HG03342 (cell line): Measurements from ENCODE around the gene COA3.

ENCODE experiments used
- ATAC-seq: cut with Tn5 transposase; IDR thresholded peaks from one replicate; pipeline ENCODE4 v1.9.1; 2021; ENCODE audit warnings: mild to moderate bottlenecking, moderate library complexity; ENCODE audit not compliant: unreplicated experiment

The COA3 gene, protein sequence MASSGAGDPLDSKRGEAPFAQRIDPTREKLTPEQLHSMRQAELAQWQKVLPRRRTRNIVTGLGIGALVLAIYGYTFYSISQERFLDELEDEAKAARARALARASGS

DNA sequence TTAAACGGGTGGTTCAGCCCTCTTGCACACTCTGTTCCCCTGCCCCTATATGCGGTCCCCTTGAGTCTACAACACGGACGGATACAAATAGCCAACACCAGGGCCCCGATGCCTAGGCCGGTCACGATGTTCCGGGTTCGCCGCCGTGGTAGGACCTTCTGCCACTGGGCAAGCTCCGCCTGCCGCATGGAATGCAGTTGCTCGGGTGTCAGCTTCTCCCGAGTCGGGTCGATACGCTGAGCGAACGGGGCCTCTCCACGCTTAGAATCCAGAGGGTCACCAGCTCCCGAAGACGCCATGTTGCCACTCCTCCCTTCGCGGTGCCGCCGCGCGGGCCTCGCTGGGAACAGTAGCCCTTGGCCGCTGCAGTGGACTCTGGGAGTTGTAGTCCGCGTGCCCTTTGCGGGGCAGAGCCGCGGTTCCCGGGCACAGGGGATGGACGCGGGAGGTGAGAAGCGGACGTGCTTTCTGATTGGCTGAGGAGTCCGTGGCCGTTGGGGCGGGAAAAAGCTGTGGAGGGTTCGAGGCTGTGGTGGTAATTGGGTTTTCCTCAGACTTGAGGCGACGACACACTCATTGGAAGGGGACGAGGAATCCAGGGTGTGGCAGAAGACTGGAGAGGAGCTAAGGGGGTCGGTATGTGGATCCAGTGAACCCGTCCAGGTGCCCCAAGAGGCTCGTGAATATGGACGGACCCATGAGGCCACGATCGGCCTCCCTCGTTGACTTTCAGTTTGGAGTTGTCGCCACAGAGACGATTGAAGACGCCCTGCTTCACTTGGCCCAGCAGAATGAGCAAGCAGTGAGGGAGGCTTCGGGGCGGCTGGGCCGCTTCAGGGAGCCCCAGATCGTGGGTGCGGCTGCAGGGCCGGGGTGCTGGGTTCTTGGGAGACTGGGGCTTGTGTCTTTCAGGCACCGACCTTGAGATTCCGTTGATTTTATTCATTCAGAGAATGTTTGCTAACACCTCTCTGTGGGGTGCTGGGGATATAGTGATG is at the start of gene COA3, which contains the start of gene CNTD1:
TSS of gene COA3 (minus strand) at position 322 of the 998 bp plus-strand sequence. CDS start at position 299, 23 bp downstream.
TSS of gene CNTD1 (plus strand) at position 479 of the 998 bp plus-strand sequence. CDS start at position 686, 207 bp downstream.
- peak; percentile 66 for ATAC-seq

GRCh38 chr17:42848093-42848492 is 49.6 kb upstream of the COA3 start:
- no peak for ATAC-seq

DNA sequence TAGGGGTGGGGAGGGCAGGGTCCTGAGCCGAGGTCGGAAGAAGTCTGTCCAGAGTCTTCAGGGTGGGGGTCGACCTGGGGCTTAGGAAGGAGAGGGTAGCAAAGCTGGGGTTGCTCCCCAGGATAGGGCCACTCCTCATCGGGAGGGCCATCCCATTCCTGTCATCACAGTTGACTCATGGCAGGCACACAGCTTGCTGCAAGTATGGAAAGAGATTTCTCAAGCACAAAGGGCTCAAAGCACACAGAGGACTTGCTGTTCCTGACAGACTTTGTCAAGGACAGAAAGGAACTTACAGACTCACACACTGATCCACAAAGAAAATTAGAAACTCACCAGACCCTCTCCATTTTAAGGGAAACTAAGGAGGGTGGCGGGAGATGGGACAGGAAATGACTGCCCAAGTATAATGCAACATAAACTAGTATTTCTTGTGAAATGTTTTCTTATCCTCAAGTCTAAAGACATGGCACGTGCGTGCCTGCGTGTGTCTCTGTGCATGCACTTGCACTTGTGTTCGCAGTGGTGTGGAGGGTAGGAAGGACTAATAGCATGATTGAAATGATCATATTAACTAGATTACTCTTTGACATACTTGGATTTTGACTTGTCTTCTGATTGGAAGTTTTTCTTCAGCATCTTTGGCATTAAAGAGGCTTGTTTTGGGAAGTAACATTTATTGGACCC is 48.2 kb upstream of the COA3 start:
- ATAC-seq, result no peak

GRCh38 chr17:42845918-42846593 is 47.6 kb upstream of the COA3 start:
- ATAC-seq, result no peak

- no peak for ATAC-seq
Measured at GRCh38 chr17:42845556-42845917, 47.0 kb upstream of the COA3 start.

DNA sequence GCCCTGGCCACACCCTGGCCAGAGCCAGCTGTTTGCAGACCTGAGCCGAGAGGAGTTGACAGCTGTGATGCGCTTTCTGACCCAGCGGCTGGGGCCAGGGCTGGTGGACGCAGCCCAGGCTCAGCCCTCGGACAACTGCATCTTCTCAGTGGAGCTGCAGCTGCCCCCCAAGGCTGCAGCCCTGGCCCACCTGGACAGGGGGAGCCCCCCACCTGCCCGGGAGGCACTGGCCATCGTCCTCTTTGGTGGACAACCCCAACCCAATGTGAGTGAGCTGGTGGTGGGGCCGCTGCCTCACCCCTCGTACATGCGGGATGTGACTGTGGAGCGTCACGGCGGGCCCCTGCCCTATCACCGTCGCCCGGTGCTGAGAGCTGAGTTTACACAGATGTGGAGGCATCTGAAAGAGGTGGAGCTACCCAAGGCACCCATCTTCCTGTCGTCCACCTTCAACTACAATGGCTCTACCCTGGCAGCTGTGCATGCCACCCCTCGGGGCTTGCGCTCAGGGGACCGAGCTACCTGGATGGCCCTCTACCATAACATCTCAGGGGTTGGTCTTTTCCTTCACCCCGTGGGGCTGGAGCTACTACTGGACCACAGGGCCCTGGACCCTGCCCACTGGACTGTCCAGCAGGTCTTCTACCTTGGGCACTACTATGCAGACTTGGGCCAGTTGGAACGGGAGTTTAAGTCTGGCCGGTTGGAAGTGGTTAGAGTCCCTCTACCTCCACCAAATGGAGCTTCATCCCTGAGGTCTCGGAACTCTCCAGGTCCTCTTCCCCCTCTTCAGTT is 46.5 kb upstream of the COA3 start:
- ATAC-seq, result no peak

DNA sequence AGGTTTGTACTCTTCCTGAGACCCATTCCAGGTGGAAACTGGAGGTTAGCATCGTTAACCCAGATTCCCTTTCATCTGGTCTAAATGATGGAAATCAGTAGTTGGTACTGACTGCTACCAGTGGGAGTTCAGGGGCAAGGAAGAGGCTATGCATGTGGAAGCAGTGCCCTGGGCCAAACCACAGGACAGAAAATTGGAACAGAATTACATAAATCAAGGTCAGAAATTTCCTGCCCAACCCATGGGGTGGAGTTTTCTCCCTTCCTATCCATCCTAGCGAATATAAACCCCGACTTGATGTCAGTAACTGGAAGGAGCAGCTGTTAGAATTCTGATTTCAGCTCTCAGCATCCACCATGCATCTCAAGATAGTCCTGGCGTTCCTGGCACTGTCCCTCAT is 45.8 kb upstream of the COA3 start, which contains the start of gene AOC2:
TSS of gene AOC2 (plus strand) at position 310 of the 400 bp plus-strand sequence. CDS start at position 357, 47 bp downstream.
- ATAC-seq, result no peak

- ATAC-seq, result no peak
Measured at GRCh38 chr17:42843358-42843934, 44.9 kb upstream of the COA3 start.

- ATAC-seq, result no peak
Measured at GRCh38 chr17:42841975-42842685, 43.6 kb upstream of the COA3 start.

DNA sequence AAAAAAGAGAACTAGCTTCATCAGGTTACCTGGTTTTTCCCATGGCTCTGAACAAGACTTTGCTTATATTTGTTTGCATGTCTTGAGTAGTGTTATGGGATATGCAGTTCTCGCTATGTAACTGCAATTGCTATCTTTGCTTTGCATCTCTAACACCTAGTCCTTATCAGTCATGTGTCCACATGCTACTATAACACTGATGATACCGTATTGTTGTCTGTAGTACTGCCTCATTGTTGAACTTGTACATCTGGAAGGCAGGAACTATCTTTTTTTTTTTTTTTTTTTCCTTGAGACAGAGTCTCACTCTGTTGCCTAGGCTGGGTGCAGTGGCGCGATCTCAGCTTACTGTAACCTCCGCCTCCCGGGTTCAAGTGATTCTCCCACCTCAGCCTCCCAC is 37.2 kb upstream of the COA3 start:
- no peak for ATAC-seq

GRCh38 chr17:42833767-42834422 is 35.4 kb upstream of the COA3 start:
- no peak for ATAC-seq

DNA sequence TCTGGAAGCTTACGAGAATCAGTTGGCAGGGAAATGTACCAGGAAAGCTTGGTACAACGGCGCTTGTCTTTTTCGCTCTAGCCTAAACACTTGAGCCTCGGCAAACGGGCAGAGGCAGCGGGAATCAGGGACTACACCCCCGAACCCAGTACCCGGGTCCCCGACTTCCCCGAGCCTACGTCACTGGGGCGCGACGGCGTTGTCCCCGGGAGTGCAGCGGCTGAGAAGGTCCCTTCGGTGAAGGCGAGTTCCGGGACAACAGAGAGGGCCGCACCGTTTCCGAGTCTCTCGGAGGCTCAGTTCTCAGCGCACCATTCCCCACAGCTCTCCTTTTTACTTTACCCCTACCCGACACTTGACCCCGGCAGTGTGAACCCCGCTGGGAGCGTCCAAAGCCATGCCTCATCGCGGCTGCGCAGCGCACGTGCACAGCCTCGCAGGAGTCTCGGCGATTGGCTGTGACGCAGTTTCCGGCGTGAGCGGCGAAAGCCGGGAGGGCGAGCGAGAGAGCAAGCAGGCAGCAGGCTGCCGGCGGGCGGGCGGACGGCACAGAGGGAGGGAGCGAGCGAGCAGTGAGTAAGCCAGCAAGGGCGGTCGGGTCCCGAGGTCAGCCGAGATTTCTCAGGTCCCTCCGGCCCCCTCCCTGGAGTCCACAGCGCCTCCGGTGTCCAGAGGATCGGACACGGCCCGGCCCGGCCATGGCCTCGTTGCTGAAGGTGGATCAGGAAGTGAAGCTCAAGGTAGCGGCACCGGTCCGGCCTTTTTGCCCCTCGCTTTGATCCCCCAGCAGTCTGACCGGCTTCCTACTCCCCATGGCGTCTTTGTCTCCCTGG is 34.6 kb upstream of the COA3 start, which contains the start of gene PSME3:
TSS of gene PSME3 (plus strand) at position 464 of the 833 bp plus-strand sequence. CDS start at position 699, 235 bp downstream.
- ATAC-seq, result peak; percentile 74

- ATAC-seq, result peak; percentile 22
Measured at GRCh38 chr17:42832213-42832933, 33.9 kb upstream of the COA3 start.

DNA sequence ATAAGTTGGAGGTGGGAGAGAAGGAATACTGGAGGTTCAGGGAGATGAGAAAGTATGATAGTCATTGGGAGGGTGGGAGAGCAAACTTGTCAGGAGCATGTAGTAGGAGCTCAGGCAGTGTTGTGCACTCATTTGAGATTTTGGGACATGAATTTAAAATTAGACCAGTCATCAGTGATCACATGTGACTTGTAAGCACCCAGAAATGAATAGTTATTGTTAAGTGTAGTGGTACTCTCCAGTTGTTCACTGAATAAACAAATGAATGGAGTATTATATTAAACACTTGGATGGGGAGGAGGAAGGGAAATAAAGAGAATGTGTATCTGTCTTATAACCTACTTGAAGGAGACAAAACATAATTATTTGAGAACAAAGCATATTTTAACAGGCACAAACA is 32.5 kb upstream of the COA3 start:
- no peak for ATAC-seq

DNA sequence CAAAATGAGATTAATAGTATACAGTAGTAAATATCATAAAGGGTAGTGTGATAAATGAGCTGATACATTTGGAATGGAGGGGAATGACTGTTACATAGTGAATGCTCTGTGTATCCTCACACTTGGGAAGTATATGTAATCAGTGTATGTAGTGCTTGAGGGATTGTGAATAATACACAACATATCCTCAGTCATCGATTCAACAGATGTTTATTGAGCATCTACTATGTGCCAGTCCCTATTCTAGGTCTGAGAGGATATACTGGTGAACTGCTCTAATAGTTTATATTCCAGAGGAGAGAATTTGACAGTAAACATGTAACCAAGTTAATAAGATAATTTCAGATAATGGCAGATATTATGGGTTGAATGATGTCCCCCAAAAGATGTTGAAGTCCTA is 29.0 kb upstream of the COA3 start:
- no peak for ATAC-seq

DNA sequence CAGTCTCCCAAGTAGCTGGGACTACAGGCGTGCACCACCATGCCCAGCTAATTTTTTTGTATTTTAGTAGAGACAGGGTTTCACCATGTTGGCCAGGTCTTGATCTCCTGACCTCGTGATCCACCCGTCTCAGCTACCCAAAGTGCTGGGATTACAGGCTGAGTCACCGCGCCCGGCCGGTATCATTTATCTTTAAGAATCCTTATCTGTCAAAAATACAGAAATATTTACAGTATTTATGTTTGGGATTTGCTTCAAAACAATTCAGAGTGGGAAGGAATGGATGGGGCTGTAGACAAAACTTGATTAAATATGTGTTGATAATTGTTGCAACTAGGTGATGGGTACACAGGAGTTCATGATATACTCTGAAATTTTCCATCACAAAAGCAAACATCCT is 22.7 kb upstream of the COA3 start:
- no peak for ATAC-seq
